HTERT RPE-1 (cell line): ENCODE data around the gene CDC42BPB.

Experiments
- in situ Hi-C: fragments of 300-500 bp; cut with MboI; formaldehyde crosslinking; loops from 4 replicates; pipeline ENCODE4 v1.14.3; 2020; ENCODE audit warnings: low sequenced_read_pairs

Gene CDC42BPB

DNA sequence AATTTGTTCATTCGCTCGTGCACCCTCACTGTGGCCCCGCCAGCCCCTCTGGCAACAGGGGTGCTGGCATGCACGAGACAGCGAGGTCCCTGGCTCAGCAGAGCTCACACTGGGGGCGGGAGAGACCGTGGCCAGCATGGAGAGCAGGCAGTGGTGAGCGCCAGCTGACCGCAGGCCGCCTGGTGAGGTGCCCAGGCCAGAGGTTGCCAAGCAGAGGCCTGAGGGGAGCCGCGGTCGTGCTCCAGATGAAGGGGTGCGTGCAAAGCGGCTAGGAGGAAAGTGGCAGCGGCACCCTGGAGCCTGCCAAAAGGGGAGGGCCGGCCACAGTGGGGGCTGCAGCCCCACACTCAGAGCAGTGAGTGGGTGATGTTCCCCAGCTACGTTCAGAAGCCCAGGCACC is 56.1 kb downstream of the CDC42BPB start:
- in situ Hi-C loops: no loop called here

DNA sequence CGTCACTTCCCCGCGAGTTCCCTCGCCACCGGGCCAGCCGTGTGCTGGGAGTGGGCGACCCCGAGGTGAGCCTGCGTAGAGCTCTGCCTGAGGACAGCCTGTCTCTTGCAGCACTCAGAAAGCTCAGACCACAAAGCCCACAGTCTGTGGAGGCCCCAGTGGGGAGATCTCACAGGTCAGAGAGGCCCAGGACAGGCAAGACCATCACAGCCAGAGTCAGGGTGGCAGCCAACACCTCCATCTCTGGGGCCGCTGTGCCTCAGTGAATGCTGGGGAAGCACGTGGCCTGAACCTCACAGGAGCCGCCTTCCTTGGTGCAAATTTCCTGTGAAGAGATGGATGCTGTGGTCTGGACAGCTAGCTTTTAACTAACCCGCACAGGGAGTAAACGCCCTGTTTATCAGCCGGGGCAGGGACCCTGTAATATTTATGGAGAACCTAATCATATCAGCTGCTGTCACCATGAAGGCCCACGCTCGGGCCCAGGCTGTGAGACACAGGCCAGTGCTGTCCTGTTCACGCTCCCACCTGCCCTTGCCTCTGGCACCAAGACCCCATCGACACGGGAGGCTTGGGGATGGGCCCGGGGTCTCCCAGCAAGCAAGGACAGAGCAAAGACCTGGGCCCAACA is 56.9 kb downstream of the CDC42BPB start:
- in situ Hi-C loops: no loop called here

GRCh38 chr14:102999227-102999895 is 58.0 kb downstream of the CDC42BPB start:
- in situ Hi-C loops: no loop called here

GRCh38 chr14:102998393-102998792 is 59.0 kb downstream of the CDC42BPB start:
- in situ Hi-C loops: no loop called here

DNA sequence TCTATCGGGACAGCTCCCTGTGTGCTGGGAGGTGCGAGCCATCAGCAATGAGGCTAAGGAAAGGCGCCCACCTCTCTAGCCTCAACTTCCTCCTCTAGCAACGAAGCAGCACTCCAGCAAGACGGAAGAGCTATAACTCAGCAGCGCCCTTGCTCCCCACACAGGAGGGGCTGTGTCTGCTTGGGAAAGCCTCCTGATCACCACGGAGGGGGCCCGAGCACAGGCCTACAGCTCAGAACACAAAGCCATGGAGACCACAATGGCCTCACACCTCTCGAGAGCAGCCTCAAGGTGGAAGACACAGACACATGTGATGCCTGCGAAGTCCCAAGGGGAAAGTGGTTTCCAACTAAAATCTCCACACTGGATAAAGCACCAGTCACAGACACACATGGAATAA is 60.4 kb downstream of the CDC42BPB start:
- in situ Hi-C loops: no loop called here

- in situ Hi-C loops: no loop called here
Measured at GRCh38 chr14:102994689-102995088, 62.7 kb downstream of the CDC42BPB start.

DNA sequence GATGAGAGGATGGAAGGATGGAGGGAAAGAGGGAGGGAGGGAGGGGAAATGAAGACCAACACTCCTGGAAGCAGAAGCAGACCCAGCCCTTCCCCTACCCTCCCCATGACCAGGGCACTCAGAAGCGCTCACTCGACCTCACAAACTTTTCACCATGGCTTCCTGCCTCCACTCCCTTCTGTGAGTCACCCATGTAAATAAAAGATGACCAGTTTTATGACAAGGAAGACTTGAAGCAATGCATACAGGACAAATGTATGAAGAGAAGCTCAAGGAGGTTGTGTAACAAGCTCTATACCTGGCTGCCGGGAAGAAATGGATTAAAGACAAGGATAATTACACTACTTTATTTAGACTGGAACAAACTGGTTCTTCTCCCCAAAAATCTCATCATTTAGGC is 63.8 kb downstream of the CDC42BPB start:
- in situ Hi-C loops: no loop called here

GRCh38 chr14:102991376-102991775 is 66.0 kb downstream of the CDC42BPB start:
- in situ Hi-C loops: no loop called here

- in situ Hi-C loops: no loop called here
Measured at GRCh38 chr14:102988054-102988453, 69.3 kb downstream of the CDC42BPB start.

DNA sequence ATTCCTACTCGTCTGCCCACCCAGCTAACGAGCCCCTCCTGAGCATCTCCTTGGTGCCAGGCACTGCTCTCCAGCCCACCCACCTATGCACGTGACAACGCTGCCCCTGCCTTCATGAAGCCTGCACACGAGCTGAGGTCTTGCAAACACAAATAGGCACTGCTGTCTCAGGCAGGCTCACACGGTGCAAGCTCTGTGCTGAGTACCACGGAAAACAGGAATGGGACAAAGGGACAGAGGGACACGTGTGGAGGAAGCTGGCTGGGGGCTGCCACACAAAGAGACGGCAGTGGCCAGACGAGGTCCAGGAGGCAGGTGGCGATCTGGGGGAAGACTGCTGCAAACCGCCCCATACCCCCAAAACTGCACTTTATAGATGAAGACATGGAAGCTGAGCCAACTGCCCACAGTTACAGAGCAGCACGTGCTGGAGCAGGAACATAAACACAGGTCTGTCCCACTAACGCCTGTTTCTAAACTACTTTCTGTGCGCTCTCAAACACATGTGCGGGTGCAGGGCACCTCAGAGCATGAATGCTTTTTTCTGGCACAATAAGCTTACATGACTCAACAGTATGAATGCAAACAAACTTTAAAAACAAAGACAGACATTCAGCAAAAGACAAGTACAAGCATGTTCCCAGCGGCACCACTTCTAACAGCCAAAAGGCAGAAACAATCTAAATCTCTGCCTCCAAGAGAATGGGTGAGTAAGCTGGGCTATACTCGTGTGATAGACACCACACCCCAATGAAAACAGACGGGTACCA is 70.4 kb downstream of the CDC42BPB start:
- in situ Hi-C loops: no loop called here

- in situ Hi-C loops: no loop called here
Measured at GRCh38 chr14:102985665-102986064, 71.7 kb downstream of the CDC42BPB start.

- in situ Hi-C loops: no loop called here
Measured at GRCh38 chr14:102984336-102985102, 72.8 kb downstream of the CDC42BPB start.

GRCh38 chr14:102983496-102983895 is 73.9 kb downstream of the CDC42BPB start:
- in situ Hi-C loops: no loop called here

GRCh38 chr14:102982852-102983470 is 74.4 kb downstream of the CDC42BPB start:
- in situ Hi-C loops: no loop called here

DNA sequence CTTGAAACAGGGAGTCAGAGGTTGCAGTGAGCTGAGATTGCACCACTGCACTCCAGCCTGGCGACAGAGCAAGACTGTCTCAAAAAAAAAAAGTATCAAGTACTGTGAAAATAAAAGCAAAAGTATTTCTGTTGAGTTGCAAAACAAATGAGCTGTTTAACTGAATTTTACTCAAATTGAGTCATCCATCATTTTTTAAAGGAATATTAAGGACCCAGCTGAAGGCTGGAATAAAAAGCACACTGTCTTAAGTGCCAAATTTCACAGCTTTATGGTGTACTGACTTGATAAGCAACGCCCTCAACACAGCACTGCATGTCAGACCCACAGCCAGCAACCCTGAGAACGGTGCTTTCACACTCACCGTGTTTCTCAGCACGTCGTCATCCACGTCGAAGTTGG is 76.9 kb downstream of the CDC42BPB start:
- in situ Hi-C loops: no loop called here

DNA sequence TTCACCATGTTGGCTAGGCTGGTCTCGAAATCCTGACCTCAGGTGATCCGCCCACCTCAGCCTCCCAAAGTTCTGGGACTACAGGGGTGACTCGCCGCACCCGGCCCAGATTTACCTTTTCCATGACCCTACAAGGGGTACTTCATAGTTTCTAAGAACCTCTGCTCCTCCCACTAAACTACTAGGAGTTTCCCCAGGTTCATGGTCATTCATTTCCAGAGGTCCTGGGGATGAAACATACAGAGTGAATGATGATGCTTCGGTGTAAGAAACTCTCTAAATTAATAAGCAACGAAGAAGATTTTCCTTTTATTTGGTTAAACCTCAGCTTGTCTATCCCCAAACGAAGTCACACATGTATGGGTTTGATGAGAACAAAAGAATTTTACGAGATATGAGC is 77.9 kb downstream of the CDC42BPB start:
- in situ Hi-C loops: no loop called here

- in situ Hi-C loops: no loop called here
Measured at GRCh38 chr14:102977475-102977874, 79.9 kb downstream of the CDC42BPB start.

- in situ Hi-C loops: no loop called here
Measured at GRCh38 chr14:102975662-102976061, 81.7 kb downstream of the CDC42BPB start.

DNA sequence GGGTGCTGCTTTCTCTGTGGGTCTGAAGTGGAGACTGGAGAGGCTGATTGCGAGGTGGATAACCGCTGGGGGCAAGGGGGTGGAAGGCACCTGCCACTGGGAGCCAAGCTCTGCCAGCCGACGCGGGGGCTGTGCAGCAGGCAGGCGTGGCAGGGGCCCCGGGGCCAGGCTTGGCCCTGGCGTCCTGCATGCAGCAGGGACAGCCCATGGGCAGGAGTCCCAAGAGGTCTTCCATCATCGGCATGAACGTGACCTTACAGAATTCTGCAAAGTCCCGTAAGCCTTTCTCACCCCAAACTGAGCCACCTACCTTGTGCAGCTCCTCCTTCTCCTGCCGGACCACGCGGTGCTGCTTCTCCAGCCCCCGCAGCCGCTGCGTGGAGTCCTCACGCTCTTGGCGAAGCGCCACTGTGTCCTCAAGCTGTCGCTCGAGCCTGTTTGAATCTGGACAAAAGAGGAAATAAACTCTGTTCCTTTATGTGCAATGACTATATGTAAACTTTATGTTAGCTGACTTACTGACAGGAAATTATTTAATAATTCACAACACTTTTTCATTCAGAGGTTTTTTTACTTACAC is 83.6 kb downstream of the CDC42BPB start:
- in situ Hi-C loops: no loop called here

DNA sequence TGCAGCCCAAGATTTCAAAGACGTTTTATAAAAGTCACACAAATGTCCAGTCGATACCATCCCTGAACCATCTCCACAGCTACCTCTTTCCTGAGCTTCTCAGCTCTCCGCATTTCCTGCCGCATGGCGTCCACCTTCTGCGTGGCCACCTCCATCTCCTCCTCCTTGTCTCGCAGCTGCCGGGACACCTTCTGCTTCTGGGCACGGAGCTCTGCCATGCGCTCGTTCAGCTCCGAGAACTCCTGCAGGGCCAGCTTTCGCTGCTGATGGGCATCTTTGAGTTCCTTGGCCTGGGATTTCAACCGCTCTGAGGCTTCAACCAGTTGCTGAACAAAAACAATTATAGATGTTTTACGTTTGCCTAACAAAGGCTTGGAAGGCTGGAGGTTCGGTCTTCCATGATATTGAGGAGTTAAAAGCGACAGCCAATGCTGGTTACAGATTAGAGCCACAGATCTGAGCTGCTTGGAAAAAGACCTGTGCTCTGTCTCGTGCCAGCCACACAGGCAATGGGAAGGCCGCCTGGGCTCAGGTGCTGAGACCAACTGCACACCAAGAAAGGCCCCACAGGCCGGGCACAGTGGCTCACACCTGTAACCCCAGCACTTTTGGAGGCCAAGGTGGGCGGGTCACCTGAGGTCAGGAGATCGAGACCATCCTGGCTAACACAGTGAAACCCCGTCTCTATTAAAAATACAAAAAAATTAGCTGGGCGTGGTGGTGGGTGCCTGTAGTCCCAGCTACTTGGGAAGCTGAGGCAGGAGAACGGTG is 85.3 kb downstream of the CDC42BPB start:
- in situ Hi-C loops: no loop called here
